H9 (cell line): Measurements from ENCODE around the gene ABCB1. TPM values are rescaled to one million over a fixed set of nuclear protein-coding genes. Genes with fewer than 3 reads are reported as not detected.

Experiments used
- DNase-seq: peaks from one replicate; pipeline ENCODE4 v3.0.0-alpha.2; 2017
- H2AFZ ChIP-seq: one replicate; pipeline ENCODE4 v1.6.1; 2013; ENCODE audit warnings: mild to moderate bottlenecking, low read length, control low read depth, moderate library complexity
- H2AK5ac ChIP-seq: 2 replicates; pipeline ENCODE4 v1.6.1; 2013; ENCODE audit warnings: low read length, control low read depth, mixed read lengths; ENCODE audit not compliant: insufficient read length
- H2BK120ac ChIP-seq: one replicate; pipeline ENCODE4 v1.6.1; 2013; ENCODE audit warnings: low read depth, mild to moderate bottlenecking, low read length, control low read depth, inconsistent platforms; ENCODE audit not compliant: poor library complexity, severe bottlenecking
- H2BK12ac ChIP-seq: 2 replicates; pipeline ENCODE4 v1.6.1; 2013; ENCODE audit warnings: low read length, control low read depth, mixed read lengths, low read depth; ENCODE audit not compliant: insufficient read length
- H2BK15ac ChIP-seq: 2 replicates; pipeline ENCODE4 v1.6.1; 2013; ENCODE audit warnings: low read depth, low read length, control low read depth
- H2BK20ac ChIP-seq: one replicate; pipeline ENCODE4 v1.6.1; 2013; ENCODE audit warnings: low read depth, mild to moderate bottlenecking, low read length, control low read depth, inconsistent platforms; ENCODE audit not compliant: poor library complexity, severe bottlenecking
- H2BK5ac ChIP-seq: 2 replicates; pipeline ENCODE4 v1.6.1; 2013; ENCODE audit warnings: low read length, control low read depth, mixed read lengths; ENCODE audit not compliant: insufficient read length
- H3K14ac ChIP-seq: 2 replicates; pipeline ENCODE4 v1.6.1; 2013; ENCODE audit warnings: low read length, control low read depth; ENCODE audit not compliant: insufficient read depth
- H3K18ac ChIP-seq: 2 replicates; pipeline ENCODE4 v1.6.1; 2013; ENCODE audit warnings: low read depth, mild to moderate bottlenecking, mixed read lengths, low read length, control low read depth; ENCODE audit not compliant: insufficient read length
- H3K23ac ChIP-seq: 2 replicates; pipeline ENCODE4 v1.6.1; 2013; ENCODE audit warnings: low read length, control low read depth, mixed read lengths, low read depth; ENCODE audit not compliant: insufficient read length
- H3K23me2 ChIP-seq: 2 replicates; pipeline ENCODE4 v1.6.1; 2013; ENCODE audit warnings: low read depth, mild to moderate bottlenecking, mixed read lengths, low read length, control low read depth; ENCODE audit not compliant: insufficient read length, poor library complexity, severe bottlenecking
- H3K27ac ChIP-seq: 2 replicates; pipeline ENCODE4 v1.5.1; 2013; ENCODE audit warnings: low read length, control low read depth, mixed read lengths, low read depth; ENCODE audit not compliant: insufficient read length
- H3K27me3 ChIP-seq: 2 replicates; pipeline ENCODE4 v1.6.1; 2013; ENCODE audit warnings: low read length, control low read depth, inconsistent platforms; ENCODE audit not compliant: insufficient read depth
- H3K4ac ChIP-seq: 2 replicates; pipeline ENCODE4 v1.6.1; 2013; ENCODE audit warnings: low read depth, mild to moderate bottlenecking, control low read depth, inconsistent platforms, low read length, moderate library complexity
- H3K4me1 ChIP-seq: 2 replicates; pipeline ENCODE4 v1.6.1; 2013; ENCODE audit warnings: low read length, control low read depth, inconsistent platforms; ENCODE audit not compliant: insufficient read depth
- H3K4me2 ChIP-seq: 2 replicates; pipeline ENCODE4 v1.6.1; 2013; ENCODE audit warnings: low read length, control low read depth, mixed read lengths; ENCODE audit not compliant: insufficient read length, insufficient read depth
- H3K56ac ChIP-seq: 2 replicates; pipeline ENCODE4 v1.6.1; 2013; ENCODE audit warnings: low read depth, mild to moderate bottlenecking, mixed read lengths, low read length, control low read depth; ENCODE audit not compliant: insufficient read length
- H3K79me1 ChIP-seq: 2 replicates; pipeline ENCODE4 v1.6.1; 2013; ENCODE audit warnings: low read depth, mild to moderate bottlenecking, moderate library complexity, low read length, control low read depth, inconsistent platforms; ENCODE audit not compliant: insufficient read depth, poor library complexity, severe bottlenecking
- H3K79me2 ChIP-seq: 2 replicates; pipeline ENCODE4 v1.6.1; 2013; ENCODE audit warnings: low read length, control low read depth, inconsistent platforms; ENCODE audit not compliant: insufficient read depth
- H3K9ac ChIP-seq: 2 replicates; pipeline ENCODE4 v1.6.1; 2013; ENCODE audit warnings: low read length, control low read depth, mixed read lengths; ENCODE audit not compliant: insufficient read length; ENCODE audit errors: extremely low read depth
- H3K9me3 ChIP-seq: one replicate; pipeline ENCODE4 v1.6.1; 2013; ENCODE audit warnings: low read depth, low read length, inconsistent platforms; ENCODE audit not compliant: control insufficient read depth
- H3T11ph ChIP-seq: one replicate; pipeline ENCODE4 v1.6.1; 2013; ENCODE audit warnings: mild to moderate bottlenecking, low read length, control low read depth, inconsistent platforms
- H4K20me1 ChIP-seq: one replicate; pipeline ENCODE4 v1.6.1; 2013; ENCODE audit not compliant: control insufficient read depth, insufficient read length, insufficient read depth
- H4K5ac ChIP-seq: 2 replicates; pipeline ENCODE4 v1.6.1; 2013; ENCODE audit warnings: low read depth, mild to moderate bottlenecking, mixed read lengths, low read length, control low read depth; ENCODE audit not compliant: insufficient read length
- H4K8ac ChIP-seq: replicated peaks from 2 replicates; pipeline ENCODE4 v1.6.1; 2013; ENCODE audit warnings: low read length, control low read depth, mixed read lengths, low read depth; ENCODE audit not compliant: insufficient read length
- H4K91ac ChIP-seq: 2 replicates; pipeline ENCODE4 v1.6.1; 2013; ENCODE audit warnings: low read depth, mild to moderate bottlenecking, moderate library complexity, mixed read lengths, low read length, control low read depth; ENCODE audit not compliant: insufficient read length
- H3K27ac Mint-ChIP-seq, 3 experiments: 2 replicates in 2 of 3; 3 replicates in 1 of 3; pipeline ENCODE4 v1.8.0; 2020 to 2021; ENCODE audit warnings: mixed read lengths in 3 of 3, mild to moderate bottlenecking in 1 of 3, moderate library complexity in 1 of 3
- H3K27me3 Mint-ChIP-seq: 2 replicates; pipeline ENCODE4 v1.8.0; 2021; ENCODE audit warnings: low read depth, mild to moderate bottlenecking, moderate library complexity, mixed read lengths
- H3K36me3 Mint-ChIP-seq, 3 experiments: 2 replicates in 2 of 3; 3 replicates in 1 of 3; pipeline ENCODE4 v1.8.0; 2020 to 2021; ENCODE audit warnings: low read depth in 3 of 3, mixed read lengths in 3 of 3; ENCODE audit not compliant: insufficient read depth in 1 of 3
- H3K4me1 Mint-ChIP-seq, 2 experiments: 2 replicates each; pipeline ENCODE4 v1.8.0; 2020; ENCODE audit warnings: mixed read lengths in 2 of 2
- H3K4me3 Mint-ChIP-seq, 2 experiments: 2 replicates in 1 of 2; 3 replicates in 1 of 2; pipeline ENCODE4 v1.8.0; 2020 to 2021; ENCODE audit warnings: mild to moderate bottlenecking in 2 of 2, mixed read lengths in 2 of 2, moderate library complexity in 1 of 2
- H3K9me3 Mint-ChIP-seq, 2 experiments: 2 replicates in 1 of 2; 3 replicates in 1 of 2; pipeline ENCODE4 v1.8.0; 2020; ENCODE audit warnings: mild to moderate bottlenecking in 2 of 2, mixed read lengths in 2 of 2, moderate library complexity in 1 of 2
- WGBS: extraction: QIAGEN DNeasy Blood & Tissue Kit; methylation state at CpG from one replicate; pipeline ENCODE4 v1.1.7; 2013; ENCODE audit warnings: missing lambda C conversion rate, low lambda C conversion rate, mixed read lengths; ENCODE audit not compliant: insufficient read length; ENCODE audit errors: extremely low coverage; 5-methylcytosine and 5-hydroxymethylcytosine counted together
- total RNA-seq: library from RNA; stranded (reverse); gene quantifications from 2 replicates; pipeline ENCODE4 v1.2.1, GENCODE V29; 2021
- TF ChIP-seq, protein P1 (sequence below): fragments of 200-600 bp; sonication (generic); conservative IDR thresholded peaks from 3 replicates; pipeline ENCODE4 v1.8.0; 2021; ENCODE audit warnings: antibody characterized with exemption, mild to moderate bottlenecking

ABCB1 gene
- total RNA-seq, 1 experiment from 2014 or later, result 0.33 TPM

DNA sequence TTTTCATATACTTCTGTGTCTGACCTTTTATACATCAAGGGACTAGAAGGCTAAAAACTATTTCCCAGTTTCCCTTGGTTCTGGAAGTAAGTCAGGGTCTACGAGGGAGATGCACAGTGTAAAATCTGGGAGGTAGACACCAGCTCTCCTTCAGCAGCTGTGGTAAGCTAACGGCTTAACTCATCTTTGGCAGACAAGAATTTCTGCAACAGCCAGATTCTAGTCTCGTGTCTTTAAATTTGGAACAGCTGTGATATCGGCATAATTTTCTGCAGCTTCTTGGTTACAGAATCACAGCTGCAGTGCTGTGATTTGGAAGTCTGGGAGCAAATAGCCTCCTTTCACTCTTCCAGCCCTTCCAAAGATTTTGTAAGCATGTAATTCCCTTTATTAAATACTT, 87.8 kb downstream of the ABCB1 start:
- Histone ChIP-seq H3K14ac (no peak overlapping the region), H4K91ac (no peak overlapping the region), H3K4ac (no peak overlapping the region), H2BK120ac (no peak overlapping the region), H3K18ac (no peak overlapping the region), H3T11ph (no peak overlapping the region), H3K4me2 (no peak overlapping the region), H3K23ac (no peak overlapping the region), H3K9me3 (no peaks in the 10 kb centered on the region), H2BK20ac (no peak overlapping the region), H3K27me3 (no peaks in the 10 kb centered on the region), H3K79me1 (no peaks in the 10 kb centered on the region), H4K8ac (no peak overlapping the region), H2BK15ac (no peak overlapping the region), H3K79me2 (no peaks in the 10 kb centered on the region), H2AFZ (no peak overlapping the region), H3K23me2 (no peaks in the 10 kb centered on the region), H4K20me1 (no peaks in the 10 kb centered on the region), H2BK5ac (no peak overlapping the region), H4K5ac (no peak overlapping the region), H3K27ac (no peak overlapping the region), H2AK5ac (no peak overlapping the region), H3K9ac (no peak overlapping the region), H3K4me1 (peaks cover 2% of the 10 kb centered on the region; the same call in 1 of the 2 replicates), H2BK12ac (no peak overlapping the region), H3K56ac (no peak overlapping the region)
- Mint-ChIP-seq H3K27ac (no peak overlapping the region), H3K27me3 (no peaks in the 10 kb centered on the region), H3K36me3 (no peaks in the 10 kb centered on the region), H3K4me3 (no peak overlapping the region), H3K9me3 (no peaks in the 10 kb centered on the region; a peak in 1 of 5 replicates), H3K4me1 (peaks cover 11 to 21% of the 10 kb centered on the region in 2 experiments)
- TF ChIP-seq, protein P1, sequence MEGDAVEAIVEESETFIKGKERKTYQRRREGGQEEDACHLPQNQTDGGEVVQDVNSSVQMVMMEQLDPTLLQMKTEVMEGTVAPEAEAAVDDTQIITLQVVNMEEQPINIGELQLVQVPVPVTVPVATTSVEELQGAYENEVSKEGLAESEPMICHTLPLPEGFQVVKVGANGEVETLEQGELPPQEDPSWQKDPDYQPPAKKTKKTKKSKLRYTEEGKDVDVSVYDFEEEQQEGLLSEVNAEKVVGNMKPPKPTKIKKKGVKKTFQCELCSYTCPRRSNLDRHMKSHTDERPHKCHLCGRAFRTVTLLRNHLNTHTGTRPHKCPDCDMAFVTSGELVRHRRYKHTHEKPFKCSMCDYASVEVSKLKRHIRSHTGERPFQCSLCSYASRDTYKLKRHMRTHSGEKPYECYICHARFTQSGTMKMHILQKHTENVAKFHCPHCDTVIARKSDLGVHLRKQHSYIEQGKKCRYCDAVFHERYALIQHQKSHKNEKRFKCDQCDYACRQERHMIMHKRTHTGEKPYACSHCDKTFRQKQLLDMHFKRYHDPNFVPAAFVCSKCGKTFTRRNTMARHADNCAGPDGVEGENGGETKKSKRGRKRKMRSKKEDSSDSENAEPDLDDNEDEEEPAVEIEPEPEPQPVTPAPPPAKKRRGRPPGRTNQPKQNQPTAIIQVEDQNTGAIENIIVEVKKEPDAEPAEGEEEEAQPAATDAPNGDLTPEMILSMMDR, result no peak
- DNase-seq, result no peak
- no CpG with 5 or more reads among the region's 4 CpGs for WGBS
